Right renal cortex interstitium (tissue), 3 donors: ENCODE measurements around the gene ERC2. TPM values are rescaled to one million over a fixed set of nuclear protein-coding genes. Genes with fewer than 3 reads are reported as not detected.
"Not testable (repeated sequence)": the region's sequence is repeated elsewhere in the genome, so short reads cannot be mapped to it uniquely, and the experiment has no call there.

Source experiments
- DNase-seq, 3 donors: peaks; one replicate each; pipeline ENCODE4 v3.0.0-alpha.2; 2013; ENCODE audit warnings: low read depth in 3 of 3, low spot score in 2 of 3
- polyA plus RNA-seq, 3 donors: library from polyadenylated mRNA; unstranded; fragments of 120-200 nt; gene quantifications; one replicate each; pipeline ENCODE4 v1.2.1, GENCODE V29; 2013; ENCODE audit not compliant: insufficient read length in 3 of 3

The ERC2 gene
- polyA plus RNA-seq, 3 donors = 3.5 to 4.0 (median 3.7) TPM

GRCh38 chr3:55525436-55525835 lies 942.8 kb downstream of the ERC2 start:
- no peak for DNase-seq

- peak in 1 of 3 donors; percentile 52 for DNase-seq
Observed at GRCh38 chr3:55524565-55525244, 943.6 kb downstream of the ERC2 start.

- DNase-seq = no peak
Observed at GRCh38 chr3:55523471-55523870, 944.8 kb downstream of the ERC2 start.

DNA sequence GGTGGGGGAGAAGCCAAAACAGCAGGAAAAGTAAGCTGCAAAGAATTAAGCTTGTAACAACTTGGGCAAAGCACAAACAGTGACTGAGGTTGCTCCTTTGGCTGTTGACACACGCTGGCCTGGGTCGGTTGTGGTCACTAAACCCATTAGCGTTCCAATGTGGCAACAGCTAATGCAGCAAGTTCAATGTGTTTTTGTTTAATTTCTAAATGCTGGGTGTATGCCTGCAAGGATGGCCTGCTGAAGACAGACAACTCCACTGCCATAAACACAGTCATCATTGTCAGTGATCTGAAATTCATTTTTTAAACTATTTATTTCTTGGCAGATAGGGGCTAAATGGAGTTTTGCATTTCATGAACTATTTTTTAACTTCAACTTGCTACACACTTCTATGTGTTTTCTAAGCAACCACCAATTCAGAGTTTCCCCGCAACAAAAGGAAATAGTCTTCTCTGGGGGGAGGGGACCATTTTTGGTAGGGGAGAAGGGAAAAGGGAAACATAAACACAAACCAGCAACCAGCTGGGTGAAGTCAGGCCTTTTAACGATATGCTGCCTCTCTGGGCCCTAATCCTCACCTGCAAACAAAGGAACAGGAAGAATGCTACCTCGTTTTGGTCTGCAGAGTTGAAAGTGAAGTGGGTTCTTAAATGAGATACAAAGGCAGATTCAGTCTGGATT lies 946.4 kb downstream of the ERC2 start:
- no peak for DNase-seq

- DNase-seq = no peak
Observed at GRCh38 chr3:55521064-55521737, 947.1 kb downstream of the ERC2 start.

GRCh38 chr3:55519019-55519418 lies 949.2 kb downstream of the ERC2 start:
- DNase-seq = no peak

- DNase-seq = no peak
Observed at GRCh38 chr3:55518451-55518850, 949.8 kb downstream of the ERC2 start.

GRCh38 chr3:55516392-55517030 lies 951.8 kb downstream of the ERC2 start:
- no peak for DNase-seq

DNA sequence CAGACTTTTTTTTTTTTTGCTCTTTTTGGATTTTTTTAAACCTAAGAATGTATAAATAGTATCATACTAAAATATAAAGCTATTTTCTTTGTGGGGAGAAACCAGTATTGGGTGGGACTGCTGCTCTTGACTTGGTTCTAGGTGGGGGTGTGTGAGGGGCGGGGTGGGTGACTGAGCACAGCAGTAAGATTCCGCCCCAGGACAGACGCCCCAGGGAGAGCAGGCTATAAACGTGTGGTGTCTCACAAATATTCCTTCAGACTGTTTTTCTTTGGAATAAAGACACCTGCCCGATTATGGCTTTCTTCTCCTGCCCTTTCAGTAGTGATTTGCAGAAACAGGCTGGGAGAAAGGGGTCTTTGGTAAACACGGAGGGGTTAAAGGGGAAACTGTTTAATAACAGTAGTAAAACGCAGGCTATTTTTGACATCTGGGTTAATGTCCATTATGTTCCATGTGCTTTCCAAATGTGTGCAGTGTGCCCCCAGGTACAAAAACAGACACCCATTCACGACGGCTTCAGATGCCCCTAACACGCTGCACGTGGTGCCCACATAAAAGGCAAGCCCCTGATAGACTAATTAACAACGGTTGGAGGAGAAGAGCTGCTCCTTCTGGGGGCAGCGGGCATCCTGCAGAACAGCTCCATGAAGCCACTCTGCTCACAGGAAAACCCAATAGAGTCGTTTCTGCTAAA lies 952.6 kb downstream of the ERC2 start:
- no peak for DNase-seq

DNA sequence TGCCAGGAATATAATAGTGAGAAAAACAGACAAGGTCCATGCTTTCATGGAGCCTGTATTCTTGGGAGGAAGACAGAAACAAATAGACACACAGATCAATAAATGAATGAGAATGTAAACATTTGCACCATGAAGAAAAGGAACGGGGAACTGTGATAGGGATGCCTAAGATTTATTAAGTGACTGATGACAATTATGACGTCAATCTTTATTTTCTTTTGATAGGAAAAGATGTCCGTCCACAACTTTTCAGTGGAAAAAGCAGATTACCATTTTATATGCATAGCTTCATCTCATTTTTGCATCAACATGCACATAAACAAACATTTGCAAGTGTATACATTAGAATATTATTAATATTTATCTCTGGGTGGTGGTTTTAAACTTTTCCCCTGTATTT lies 953.3 kb downstream of the ERC2 start:
- DNase-seq = no peak

- DNase-seq = no peak
Observed at GRCh38 chr3:55512571-55513343, 955.5 kb downstream of the ERC2 start.

- no peak for DNase-seq
Observed at GRCh38 chr3:55511895-55512570, 956.2 kb downstream of the ERC2 start.

GRCh38 chr3:55508335-55508734 lies 959.9 kb downstream of the ERC2 start:
- no peak for DNase-seq

GRCh38 chr3:55507808-55508207 lies 960.5 kb downstream of the ERC2 start:
- DNase-seq = no peak

DNA sequence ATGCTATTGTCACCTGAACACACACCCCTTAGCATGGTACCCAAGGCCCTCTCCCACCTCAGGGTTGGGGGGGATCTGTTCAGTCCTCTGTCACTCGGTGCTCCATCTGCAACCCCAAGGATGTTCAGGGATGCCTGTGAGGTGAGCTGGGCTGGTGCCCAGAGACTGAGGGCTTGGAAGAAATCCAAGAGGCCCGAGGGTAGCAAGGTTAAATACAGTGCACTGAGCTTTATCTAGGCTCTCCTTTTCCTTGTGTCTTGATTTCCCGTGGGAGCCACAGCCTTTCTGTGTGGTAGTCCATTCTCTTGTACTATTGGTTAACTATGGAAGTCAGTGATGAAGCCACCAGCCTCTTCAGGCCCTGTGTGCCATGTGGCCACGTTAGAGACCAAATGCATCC lies 962.5 kb downstream of the ERC2 start:
- no peak for DNase-seq

DNA sequence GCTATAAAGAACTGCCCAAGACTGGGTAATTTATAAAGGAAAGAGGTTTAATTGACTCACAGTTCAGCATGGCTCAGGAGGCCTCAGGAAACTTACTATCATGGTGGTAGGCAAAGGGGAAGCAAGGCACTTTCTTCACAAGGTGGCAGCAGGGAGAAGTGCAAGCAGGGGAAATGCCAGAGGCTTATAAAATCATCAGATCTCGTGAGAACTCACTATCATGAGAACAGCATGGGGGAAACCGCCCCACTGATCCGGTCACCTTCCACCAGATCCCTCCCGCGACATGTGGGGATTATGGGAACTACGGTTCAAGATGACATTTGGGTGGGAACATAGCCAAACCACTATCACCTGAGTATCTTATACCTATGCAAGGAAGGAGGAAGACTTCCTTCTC lies 963.2 kb downstream of the ERC2 start:
- DNase-seq = not testable (repeated sequence)

DNA sequence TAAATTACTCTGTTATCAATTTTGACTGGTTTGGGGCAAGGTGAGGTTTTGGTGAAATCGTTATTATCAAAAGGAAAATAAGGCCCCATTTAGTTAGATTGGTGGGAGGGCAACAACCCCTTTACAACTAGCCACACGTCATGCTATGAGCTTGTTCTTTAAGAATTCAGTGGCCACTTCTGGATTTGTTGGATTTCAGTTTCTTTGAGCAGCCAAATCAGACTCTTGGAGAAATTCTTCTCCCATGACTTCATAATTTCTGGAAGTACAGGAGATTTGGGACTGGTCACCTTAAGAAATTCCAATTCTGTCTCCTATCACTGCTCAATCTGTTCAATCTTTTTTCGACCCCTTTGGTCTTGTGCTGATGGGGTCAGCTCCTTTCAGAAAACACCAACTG lies 966.4 kb downstream of the ERC2 start:
- DNase-seq = no peak

DNA sequence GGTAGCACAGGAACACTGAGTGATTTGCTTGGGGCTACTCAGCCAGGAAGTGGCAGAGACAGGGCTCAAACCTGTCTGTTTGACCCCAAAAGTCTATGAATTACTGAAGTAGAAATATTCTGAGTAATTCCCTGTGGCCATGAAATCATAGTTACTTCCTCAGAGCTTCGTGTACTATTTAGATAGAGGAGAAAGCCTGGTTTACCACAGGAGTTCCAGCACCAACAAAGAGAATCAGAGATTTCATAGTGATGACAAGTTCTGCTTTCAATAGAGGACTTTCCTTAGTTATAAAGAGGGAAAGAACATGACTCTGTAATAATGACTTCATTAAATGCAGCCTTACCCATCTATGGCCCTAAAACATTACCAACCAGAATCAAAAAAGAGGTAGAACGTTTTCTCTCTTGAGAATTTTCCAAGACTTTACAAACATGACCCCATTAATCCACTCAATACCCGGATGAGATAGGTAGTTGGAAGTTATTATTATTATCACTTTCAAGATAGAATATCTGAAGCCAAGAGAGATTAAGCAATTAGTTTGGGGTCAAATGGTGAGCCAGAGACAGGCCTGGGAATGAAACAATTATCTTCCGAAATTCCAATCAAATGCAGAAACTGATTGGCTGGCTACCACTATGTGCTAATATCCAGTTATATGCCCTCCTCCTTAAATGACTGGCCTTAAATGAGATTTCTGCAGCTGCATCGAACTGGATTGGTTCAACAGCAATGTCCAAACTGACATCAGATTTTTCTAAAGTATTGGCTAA lies 967.5 kb downstream of the ERC2 start:
- DNase-seq = no peak

DNA sequence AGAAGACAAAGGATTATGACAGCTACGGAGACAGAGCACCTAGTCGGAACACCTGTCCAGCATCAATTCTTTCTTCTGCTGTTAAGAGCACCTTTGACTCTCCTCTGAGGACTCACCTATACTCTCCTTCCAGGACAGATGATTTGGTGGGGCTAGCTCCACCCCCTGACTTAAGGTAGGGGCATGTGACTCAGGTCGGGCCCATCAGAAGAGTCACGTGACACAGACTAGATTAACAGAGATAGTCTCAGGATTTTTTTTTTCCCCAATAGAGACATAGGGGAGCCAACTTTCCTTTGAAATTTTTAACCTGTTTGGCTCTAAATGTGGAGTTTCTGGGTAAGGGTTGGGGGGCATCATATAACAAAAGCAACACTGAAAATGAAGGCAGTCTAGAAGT lies 969.7 kb downstream of the ERC2 start:
- no peak for DNase-seq
